Panc1 (cell line): Measurements from ENCODE around the gene ZNF407. TPM values are rescaled to one million over a fixed set of nuclear protein-coding genes. Genes with fewer than 3 reads are reported as not detected.

ENCODE experiments used
- ATAC-seq: fragments of 200-7000 bp; cut with Tn5 transposase; 2 replicates; pipeline ENCODE4 v1.9.1; 2020; ENCODE audit warnings: mild to moderate bottlenecking, moderate library complexity
- BruUV-seq: library from RNA; stranded (reverse); fragments of 400-500 nt; replicated peaks from 2 replicates; lab custom pipeline; 2021; lab: Mats Ljungman, UMichigan
- CTCF ChIA-PET: fragments of 300-600 bp; sonication (Branson Sonifier 250); formaldehyde crosslinking; loops from one replicate; lab custom pipeline; 2022; ENCODE audit warnings: antibody characterized with exemption; lab: Charles Lee
- POLR2A ChIA-PET: fragments of 300-600 bp; sonication (Branson Sonifier 250); formaldehyde crosslinking; loops from one replicate; lab custom pipeline; 2022; ENCODE audit warnings: antibody characterized with exemption; lab: Charles Lee
- DNase-seq: peaks from one replicate; pipeline ENCODE4 v3.0.0-alpha.2; 2010; ENCODE audit warnings: low read depth, low spot score
- H3K27ac ChIP-seq: 2 replicates; pipeline ENCODE4 v1.5.1; 2011; ENCODE audit warnings: mild to moderate bottlenecking, low read length, inconsistent platforms
- H3K27me3 ChIP-seq: fragments of 200-500 bp; sonication (Bioruptor generic); 2 replicates; pipeline ENCODE4 v1.6.0; 2014; ENCODE audit warnings: low read length, inconsistent platforms; ENCODE audit not compliant: control insufficient read depth, insufficient read depth
- H3K36me3 ChIP-seq: fragments of 200-500 bp; sonication (Bioruptor generic); 2 replicates; pipeline ENCODE4 v1.5.1; 2014; ENCODE audit warnings: inconsistent platforms, mild to moderate bottlenecking, low read length, moderate library complexity; ENCODE audit not compliant: control insufficient read depth, insufficient read depth
- H3K4me1 ChIP-seq: 2 replicates; pipeline ENCODE4 v1.5.1; 2011; ENCODE audit warnings: inconsistent platforms, mild to moderate bottlenecking, low read length, moderate library complexity; ENCODE audit not compliant: control insufficient read depth, insufficient read depth
- H3K4me3 ChIP-seq, 2 experiments: 2 replicates each; pipeline ENCODE4 v1.5.1; 2011 to 2012; ENCODE audit warnings: low read depth in 2 of 2, low read length in 2 of 2, mild to moderate bottlenecking in 2 of 2, inconsistent platforms in 1 of 2, moderate library complexity in 1 of 2
- H3K9me3 ChIP-seq: fragments of 200-500 bp; sonication (Bioruptor generic); 2 replicates; pipeline ENCODE4 v1.5.1; 2014; ENCODE audit warnings: low read depth, mild to moderate bottlenecking, inconsistent platforms, low read length, moderate library complexity; ENCODE audit not compliant: control insufficient read depth, insufficient read depth
- CTCF ChIP-seq: fragments of 450-650 bp; IDR thresholded peaks from 2 replicates; pipeline ENCODE4 v1.5.1; 2017; ENCODE audit warnings: mild to moderate bottlenecking
- POLR2AphosphoS5 ChIP-seq: IDR thresholded peaks from 2 replicates; pipeline ENCODE4 v1.6.1; 2012; ENCODE audit warnings: mild to moderate bottlenecking, low read depth, low read length, moderate library complexity
- REST ChIP-seq, 2 experiments: IDR thresholded peaks; 2 replicates each; pipeline ENCODE4 v1.6.1; 2011 to 2012; ENCODE audit warnings: low read depth in 2 of 2, control low read depth in 1 of 2, low read length in 1 of 2, mild to moderate bottlenecking in 1 of 2, moderate library complexity in 1 of 2; ENCODE audit not compliant: insufficient read depth in 1 of 2
- SIN3A ChIP-seq: IDR thresholded peaks from 2 replicates; pipeline ENCODE4 v1.6.1; 2012; ENCODE audit warnings: low read depth, mild to moderate bottlenecking, low read length, moderate library complexity, borderline replicate concordance; ENCODE audit not compliant: insufficient read depth
- TCF7L2 ChIP-seq: IDR thresholded peaks from 2 replicates; pipeline ENCODE4 v1.6.1; 2011; ENCODE audit warnings: mild to moderate bottlenecking, low read depth, low read length, inconsistent platforms
- in situ Hi-C: cut with HindIII; loops from 2 replicates; pipeline ENCODE4 v1.10.0; 2016; ENCODE audit warnings: low sequenced_read_pairs, low pct_unique_long_range_greater_than_20kb
- intact Hi-C: fragments of 100-400 bp; cut with micrococcal nuclease; formaldehyde crosslinking; loops from one replicate; pipeline ENCODE4 v1.10.0; 2022; ENCODE audit not compliant: unreplicated experiment
- total RNA-seq: library from RNA; stranded (reverse); gene quantifications from one replicate; pipeline ENCODE4 v1.2.1, GENCODE V29; 2021; ENCODE audit not compliant: unreplicated experiment

ZNF407 gene
- total RNA-seq, 1 experiment from 2014 or later, result 16.8 TPM

- no peaks in the 10 kb centered on the region for H3K4me1 ChIP-seq
- H3K9me3 ChIP-seq, result no peaks in the 10 kb centered on the region
- H3K4me3 ChIP-seq, result no peak overlapping the region
- ChIA-PET CTCF (no interaction called here), POLR2A (no interaction called here)
- no peak overlapping the region for H3K27ac ChIP-seq
- intact Hi-C loops (no loop called here), in situ Hi-C loops (no loop called here)
- no peak for DNase-seq
- H3K27me3 ChIP-seq, result peaks cover 61% of the 10 kb centered on the region
- TF ChIP-seq POLR2AphosphoS5 (no peak), CTCF (no peak), SIN3A (no peak), REST (IDR thresholded peaks at IDR 0.05; ENCODE audit: insufficient read depth in 1 of 2, low read depth in 2 of 2, low read length in 1 of 2) (no peak), TCF7L2 (no peak)
- no TSS peak for BruUV-seq
- ATAC-seq, result no peak
- H3K36me3 ChIP-seq, result no peaks in the 10 kb centered on the region
Measured at GRCh38 chr18:74582642-74583041, 15.0 kb upstream of the ZNF407 start.

- CTCF ChIA-PET, result interaction anchor here (0.7 kb wide), 1 partner anchor 11 kb away, joined by 6 read pairs; no protein-coding TSS in a partner anchor
Measured at GRCh38 chr18:74587441-74587840, 10.2 kb upstream of the ZNF407 start.

GRCh38 chr18:74589021-74589420 lies 8.6 kb upstream of the ZNF407 start:
- POLR2A ChIA-PET, result no interaction called here
- no peaks in the 10 kb centered on the region for H3K36me3 ChIP-seq
- DNase-seq, result no peak
- H3K4me3 ChIP-seq, result no peak overlapping the region
- CTCF ChIA-PET, result no interaction called here
- TF ChIP-seq CTCF (no peak), REST (IDR thresholded peaks at IDR 0.05; ENCODE audit: insufficient read depth in 1 of 2, low read depth in 2 of 2, low read length in 1 of 2) (no peak), SIN3A (no peak), POLR2AphosphoS5 (no peak), TCF7L2 (no peak)
- BruUV-seq, result no TSS peak
- intact Hi-C loops (no loop called here), in situ Hi-C loops (no loop called here)
- peaks cover 4% of the 10 kb centered on the region; the same call in 1 of the 2 replicates for H3K4me1 ChIP-seq
- no peak overlapping the region for H3K27ac ChIP-seq
- no peaks in the 10 kb centered on the region for H3K9me3 ChIP-seq
- ATAC-seq, result 0 out of 2 replicates have a peak, but pooled peaks have one; percentile 15
- peaks cover 31% of the 10 kb centered on the region for H3K27me3 ChIP-seq

More at GRCh38 chr18:74587441-74587840, 10.2 kb upstream of the ZNF407 start:
- DNase-seq (no peak), ATAC-seq (no peak)
- H3K4me1 ChIP-seq, result peaks cover 4% of the 10 kb centered on the region; the same call in 1 of the 2 replicates
- H3K4me3 ChIP-seq, result no peak overlapping the region
- in situ Hi-C loops (no loop called here), intact Hi-C loops (no loop called here)
- peaks cover 39% of the 10 kb centered on the region for H3K27me3 ChIP-seq
- no peak for TF ChIP-seq TCF7L2
- no peaks in the 10 kb centered on the region for H3K9me3 ChIP-seq
- POLR2A ChIA-PET, result no interaction called here
- H3K27ac ChIP-seq, result no peak overlapping the region
- no peaks in the 10 kb centered on the region for H3K36me3 ChIP-seq
- no TSS peak for BruUV-seq
